CD4-positive, alpha-beta T cell treated with Interleukin-21 for 1 hour (primary cell): ENCODE data around the gene TOP3B.
"Not testable (repeated sequence)": the region's sequence is repeated elsewhere in the genome, so short reads cannot be mapped to it uniquely, and the experiment has no call there.

Experiments used
- DNase-seq: peaks from one replicate; pipeline ENCODE4 v3.0.0-alpha.2; 2020

Gene TOP3B

DNA sequence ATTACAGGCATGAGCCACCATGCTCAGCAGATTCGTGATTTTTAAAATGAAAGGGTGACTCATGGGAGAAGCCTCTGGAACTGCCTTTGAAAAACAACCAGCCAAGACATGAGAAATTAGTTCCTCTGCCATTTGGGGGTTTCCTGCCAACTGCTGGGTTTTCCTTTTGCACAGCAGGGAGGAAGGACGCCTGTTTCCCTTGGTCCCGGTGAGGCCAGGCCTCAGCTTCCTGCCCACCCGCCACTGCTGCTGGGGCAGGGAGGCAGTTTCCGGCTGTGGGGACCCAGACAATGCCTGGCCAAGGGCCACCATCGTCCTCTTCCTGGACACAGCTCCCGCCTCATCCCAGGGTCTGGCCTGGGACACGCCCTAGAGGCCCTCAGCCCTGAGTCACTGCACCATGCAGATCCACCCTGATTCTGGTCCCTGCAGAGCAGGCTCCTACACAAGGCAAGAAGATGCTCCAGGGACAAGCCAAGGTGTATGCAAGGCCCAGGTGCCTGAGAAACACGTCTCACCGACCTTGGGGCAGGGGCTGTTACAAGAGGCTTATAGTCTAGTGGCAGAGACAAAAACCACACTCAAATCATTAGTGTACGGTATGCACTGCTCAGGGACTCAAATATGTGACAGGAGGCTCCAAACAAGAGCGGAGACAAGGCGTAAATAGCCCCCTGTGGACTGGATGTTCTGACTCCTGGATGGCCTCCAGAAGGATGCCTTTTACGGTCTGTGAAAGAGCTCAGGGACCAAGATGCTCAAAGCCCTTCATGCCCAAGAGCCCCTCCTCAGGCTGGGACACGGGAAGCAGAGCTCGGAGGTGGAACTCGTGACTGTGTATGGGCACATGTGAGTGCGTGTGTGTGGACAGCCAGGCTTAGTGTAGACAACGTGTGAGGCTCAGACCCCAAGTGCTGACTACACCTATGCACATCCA is 39.9 kb downstream of the TOP3B start:
- peak; percentile 12 for DNase-seq

DNA sequence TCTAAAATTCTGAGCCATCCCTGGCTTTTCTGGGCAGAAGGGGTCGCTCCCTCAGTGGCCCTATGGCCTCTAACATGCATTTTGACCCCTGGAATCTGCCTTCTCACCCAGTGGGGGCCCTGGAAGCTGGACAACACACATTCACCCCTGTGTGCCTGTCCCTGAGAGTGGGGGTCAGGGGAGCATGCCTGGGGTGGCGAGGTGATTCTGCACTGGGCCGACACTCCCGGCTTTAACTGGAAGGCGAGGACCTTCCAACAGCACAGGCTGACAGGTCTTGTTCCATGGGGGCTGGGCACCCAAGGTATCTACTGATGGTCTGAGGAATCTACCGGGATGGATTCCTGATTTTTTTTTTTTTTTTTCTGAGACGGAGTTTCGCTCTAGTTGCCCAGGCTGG is 40.7 kb downstream of the TOP3B start:
- no peak for DNase-seq

DNA sequence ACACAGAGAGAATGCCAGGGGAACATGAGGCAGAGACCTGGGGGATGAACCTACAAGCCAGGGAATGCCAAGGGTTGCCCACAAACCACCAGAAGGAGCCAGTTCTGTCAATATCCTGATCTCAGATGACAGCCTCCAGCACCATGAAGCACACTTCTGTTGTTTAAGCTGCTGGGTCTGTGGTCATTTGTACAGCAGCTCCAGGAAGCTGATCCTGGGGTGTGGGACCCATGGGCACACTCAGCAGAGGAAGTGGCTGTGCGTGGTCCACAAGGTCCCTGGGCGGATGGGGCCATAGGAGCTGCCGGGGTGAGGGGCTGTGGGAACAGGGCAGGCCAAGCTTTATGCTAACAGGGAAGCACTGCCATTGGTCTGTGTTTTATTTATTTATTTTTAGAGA is 42.1 kb downstream of the TOP3B start:
- no peak for DNase-seq

DNA sequence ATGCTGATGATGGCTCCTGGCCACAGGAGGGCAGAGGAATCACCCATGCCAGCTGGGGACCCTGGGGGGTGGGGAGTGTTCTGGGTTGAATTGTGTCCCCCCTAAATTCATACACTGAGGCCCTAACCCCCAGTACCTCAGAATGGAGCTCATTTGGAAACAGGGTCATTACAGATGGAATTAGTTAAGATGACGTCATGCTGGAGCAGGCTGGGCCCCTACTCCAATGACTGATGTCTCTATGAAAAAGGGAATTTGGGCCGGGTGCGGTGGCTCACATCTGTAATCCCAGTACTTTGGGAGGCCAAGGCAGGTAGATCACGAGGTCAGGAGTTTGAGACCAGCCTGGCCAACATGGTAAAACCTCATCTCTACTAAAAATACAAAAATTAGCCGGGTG is 42.7 kb downstream of the TOP3B start:
- not testable (repeated sequence) for DNase-seq

DNA sequence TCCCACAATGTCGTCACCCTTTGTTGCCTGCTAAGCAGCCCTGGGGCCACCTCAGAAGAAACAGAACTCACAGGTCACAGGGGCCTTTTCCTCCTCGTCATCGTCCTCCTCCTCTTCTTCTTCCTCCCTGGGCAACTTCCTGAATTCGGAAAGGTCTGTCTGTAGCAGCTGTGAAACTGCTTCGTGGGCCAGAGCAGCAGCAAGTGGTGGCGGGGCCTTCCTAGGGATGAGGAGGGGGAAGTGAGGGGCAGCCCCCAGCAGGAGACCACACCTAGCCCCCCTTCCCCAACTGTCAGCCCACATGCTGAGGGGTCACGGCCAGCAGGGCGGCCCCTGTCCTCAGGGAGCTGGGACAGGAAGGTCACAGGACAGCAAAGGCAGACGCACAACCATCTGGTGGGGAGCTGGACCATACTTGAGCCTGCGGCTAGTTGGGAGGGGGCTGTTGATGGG is 43.1 kb downstream of the TOP3B start:
- peak; percentile 21 for DNase-seq

DNA sequence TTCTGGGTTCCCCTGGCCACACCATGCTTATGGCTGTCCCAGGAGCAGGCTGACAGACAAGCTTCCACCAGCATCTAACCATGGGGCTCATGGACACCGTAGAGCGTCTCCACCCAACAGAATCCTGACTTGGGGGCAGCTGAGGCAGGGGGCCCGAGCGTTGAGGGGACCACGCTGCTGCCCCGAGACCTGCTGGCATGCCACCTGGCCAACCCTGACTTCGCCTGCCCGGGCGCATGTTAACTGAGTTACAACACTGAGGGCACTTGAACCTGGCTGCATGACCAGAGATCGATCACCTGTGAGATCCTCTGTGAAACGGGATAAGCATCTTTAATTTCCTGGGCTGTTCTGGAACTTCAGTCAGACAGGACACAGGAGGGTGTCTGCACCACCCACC is 43.7 kb downstream of the TOP3B start:
- DNase-seq: no peak

DNA sequence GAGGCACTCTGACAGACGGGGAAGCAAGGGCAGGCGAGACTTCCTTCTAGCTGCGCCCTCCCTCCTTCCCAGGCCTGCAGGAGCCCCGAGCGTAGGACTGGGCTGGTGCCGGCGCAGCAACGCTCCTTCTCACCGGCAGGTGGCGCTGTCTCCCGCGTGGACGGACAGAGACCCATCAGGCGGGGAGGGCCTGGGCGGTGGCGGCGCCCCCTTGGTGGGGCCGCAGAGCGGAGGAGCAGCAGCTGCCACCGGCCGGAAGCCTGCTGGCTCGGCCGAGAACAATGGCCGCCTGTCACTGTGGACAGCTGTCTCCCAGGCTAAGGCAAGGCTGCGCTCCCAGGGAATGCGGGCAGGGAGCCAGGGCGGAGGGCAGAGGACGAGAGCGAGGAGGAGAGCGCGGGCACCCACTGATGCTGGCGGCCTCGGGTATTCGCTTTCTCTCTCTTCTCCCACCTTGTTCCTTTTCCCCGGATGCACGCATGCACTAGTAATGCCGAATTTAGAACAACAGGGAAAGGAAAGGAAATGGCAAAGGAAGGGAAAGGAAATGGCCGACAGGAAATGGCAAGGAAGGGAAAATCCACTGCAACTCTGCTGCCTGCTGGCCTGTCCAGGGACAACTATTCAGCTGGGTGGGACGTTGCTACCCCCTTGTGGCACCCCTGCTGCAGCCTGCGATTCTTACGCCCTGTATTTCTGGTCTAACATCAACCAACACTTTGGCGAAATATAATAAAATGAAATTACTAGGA is 44.3 kb downstream of the TOP3B start:
- peak; percentile 91 for DNase-seq

DNA sequence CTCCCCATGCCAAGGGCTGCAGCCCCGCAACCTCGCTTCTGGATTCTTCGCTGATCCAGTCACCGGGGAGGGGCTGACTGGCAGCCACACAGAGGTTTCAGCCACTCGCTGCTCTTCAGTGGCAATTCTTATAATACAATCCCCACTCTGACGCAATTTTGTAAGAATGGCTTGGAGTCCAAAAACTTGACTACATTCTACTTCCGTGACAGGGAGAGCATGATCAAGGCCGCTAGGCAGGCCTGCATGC is 44.8 kb downstream of the TOP3B start:
- no peak for DNase-seq

DNA sequence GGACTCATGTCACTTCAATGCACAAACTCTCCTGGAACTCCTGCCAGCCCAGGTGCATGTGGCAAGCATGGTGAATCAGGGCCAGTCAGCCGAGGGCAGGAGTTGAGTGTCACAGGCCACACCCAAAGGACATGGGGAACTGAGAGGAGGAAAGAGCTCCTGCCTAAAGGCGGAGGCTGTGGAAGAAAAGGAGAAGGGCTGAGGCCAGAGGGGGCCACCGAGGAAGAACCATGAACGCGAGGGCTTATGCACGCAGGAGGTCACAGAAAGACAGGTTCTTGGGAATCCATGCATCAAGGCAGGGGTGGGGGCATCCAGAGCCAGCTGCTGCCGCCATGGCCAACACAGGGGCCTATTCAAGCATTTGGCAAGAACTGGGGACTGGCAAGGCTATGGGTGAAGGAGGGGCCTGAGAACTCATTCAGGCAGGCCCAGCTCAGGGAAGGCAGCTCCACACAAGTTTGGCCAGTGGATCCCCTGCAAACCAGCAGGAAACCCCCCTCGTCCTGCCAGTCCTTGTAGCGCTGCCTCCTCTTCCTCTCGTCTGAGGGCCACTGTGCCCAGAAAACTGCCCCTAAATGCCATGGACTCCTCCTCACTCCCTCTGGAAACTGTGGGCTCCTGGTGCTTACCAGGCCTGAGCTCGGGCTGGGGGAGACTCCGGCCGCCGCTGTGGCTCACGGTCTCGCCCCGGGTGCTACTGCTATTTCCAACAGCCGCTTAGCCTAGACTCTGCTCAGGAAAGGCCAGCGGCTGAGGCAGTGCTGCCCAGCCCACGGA is 45.4 kb downstream of the TOP3B start:
- peak; percentile 15 for DNase-seq

DNA sequence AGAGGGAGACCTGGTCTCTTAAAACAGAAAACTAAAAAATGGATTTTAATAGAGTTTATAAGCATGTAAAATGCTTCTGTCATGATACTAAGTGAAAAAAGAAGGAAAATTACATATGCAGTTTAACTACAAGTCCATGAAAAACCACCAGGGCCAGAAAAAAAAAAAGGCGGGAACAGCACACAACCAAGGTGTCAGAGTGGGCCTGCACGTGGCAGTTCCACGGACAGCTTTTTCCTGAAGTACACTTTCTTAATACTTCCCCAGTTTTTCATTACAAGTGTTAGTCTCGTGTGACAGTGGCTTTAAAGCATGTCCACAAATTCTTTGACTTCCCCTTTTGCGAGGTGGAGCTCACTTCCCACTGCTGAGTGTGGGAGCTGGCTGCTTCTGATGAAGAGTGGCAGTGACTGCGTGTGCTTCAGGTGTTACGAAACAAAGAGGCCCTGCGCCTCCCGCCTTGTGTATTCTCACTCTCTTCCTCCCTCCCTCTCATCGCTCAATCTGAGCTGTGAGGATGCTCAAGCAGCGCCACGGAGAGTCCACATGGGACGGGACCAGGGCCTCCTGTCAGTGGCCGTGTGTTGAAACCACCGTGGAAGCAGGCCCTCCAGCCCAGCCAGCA is 46.3 kb downstream of the TOP3B start:
- peak; percentile 35 for DNase-seq

DNA sequence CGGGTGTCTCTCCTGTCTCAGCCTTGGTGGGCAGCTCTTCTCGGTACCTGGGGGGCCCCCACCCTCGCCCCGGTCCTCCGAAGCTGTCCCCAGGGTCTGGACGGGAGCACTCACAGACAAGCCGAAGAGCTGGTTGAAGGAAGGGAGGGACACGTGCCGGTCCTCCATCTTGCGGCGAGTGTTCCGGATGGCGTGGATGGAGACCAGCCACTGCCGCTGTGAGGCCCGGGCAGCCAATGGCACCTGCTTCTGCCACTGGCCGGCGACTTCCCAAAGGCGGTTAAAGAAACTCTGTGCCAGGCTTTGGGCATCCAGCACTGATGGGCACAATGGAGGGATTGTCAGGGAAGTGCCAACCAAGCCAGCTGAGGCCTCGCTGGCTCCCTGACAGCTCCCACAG is 48.7 kb downstream of the TOP3B start:
- DNase-seq: no peak

DNA sequence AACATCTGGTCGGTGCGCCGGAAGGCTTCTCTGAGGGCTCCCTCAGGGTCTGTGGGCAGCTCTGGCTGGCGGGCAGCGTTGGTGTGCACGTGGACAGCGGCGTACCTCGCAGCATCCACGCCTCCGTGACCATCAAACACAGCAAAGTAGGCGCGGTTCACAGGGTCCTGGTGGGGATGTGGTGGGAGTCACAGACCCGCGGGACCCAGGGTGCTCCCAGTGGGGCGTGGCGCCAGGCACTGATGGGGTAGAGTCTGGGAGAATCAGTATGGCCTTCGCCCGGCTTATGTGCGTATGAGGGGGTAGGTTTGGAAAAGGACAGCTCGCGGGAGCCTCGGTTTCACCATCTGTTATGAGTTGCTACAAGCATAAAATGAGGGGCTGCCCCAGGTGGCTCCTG is 49.2 kb downstream of the TOP3B start:
- no peak for DNase-seq

DNA sequence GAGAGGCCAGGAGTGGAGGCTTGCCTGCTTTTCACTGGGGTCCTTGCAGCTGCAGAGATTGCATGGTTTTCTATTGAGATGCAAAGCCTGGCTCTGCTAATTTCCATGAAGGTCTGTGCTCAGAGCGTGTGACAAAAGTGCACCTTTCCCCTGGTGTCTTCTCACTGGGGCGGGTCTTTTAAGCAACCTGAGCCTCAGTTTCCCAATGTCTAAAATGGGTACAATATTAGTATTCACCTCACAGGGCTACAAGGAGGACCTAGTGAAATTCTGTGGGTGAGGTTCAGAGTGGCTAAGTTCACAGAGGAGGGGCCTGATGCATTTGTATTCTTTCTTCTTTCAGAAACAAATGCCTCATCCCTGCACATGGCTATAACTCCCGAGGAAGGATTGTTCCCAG is 50.2 kb downstream of the TOP3B start:
- no peak for DNase-seq

DNA sequence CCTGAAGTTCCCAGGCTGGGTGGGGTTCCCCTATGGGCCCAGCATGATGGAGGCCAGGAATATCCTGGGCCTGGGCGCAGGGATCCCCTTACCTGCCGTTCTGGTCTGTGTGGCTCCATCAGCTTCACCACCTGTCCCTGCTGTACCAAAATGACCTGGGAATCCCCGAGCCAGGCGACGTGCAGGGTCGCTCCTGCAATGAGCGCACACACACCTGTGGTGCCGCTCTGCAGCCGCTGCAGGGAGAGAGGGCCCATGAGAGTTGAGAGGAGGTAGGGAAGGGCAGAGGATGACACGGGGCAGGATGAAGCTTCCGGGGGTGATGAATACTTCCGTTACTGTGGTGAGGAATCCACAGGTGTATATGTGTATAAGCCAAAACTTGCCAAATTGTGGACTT is 51.5 kb downstream of the TOP3B start:
- DNase-seq: no peak

DNA sequence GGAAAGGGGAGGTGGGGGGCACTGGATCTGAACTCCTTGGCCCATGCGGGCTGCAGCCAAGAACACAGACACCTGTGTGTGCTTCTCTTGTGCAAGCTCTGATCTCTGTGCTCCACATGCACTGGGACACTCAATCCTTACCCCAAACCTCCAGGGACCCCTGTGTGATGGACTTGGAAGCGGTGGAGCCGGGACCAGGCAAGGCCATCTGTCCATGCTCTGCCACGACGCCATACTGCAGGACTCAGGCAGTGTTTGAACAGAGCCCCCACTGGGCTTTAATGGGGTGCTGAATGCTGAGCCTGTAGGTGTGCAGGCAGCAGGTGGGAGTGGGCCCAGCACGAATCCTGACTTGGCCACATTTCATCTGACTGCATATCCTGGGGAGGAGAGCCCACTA is 53.3 kb downstream of the TOP3B start:
- DNase-seq: no peak

DNA sequence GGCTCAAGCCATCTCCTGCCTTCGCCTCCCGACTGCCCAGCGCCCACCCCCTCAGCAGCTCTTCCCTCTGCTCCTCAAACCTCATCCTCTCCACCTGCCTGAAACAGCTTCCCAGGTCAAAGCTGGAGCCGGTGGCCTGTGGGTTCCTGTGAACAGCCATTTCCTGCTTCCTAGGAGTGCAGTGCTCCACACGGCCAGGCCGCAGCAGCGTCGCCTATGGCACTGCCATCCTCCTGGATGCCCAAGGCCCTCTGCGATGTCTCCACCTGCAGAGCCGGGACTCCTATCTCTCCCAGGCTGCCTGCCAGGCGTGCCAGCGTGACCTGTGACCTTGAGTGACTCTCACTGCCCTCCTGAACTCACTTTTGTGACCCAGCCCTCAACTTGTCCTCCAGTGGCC is 54.5 kb downstream of the TOP3B start:
- no peak for DNase-seq

DNA sequence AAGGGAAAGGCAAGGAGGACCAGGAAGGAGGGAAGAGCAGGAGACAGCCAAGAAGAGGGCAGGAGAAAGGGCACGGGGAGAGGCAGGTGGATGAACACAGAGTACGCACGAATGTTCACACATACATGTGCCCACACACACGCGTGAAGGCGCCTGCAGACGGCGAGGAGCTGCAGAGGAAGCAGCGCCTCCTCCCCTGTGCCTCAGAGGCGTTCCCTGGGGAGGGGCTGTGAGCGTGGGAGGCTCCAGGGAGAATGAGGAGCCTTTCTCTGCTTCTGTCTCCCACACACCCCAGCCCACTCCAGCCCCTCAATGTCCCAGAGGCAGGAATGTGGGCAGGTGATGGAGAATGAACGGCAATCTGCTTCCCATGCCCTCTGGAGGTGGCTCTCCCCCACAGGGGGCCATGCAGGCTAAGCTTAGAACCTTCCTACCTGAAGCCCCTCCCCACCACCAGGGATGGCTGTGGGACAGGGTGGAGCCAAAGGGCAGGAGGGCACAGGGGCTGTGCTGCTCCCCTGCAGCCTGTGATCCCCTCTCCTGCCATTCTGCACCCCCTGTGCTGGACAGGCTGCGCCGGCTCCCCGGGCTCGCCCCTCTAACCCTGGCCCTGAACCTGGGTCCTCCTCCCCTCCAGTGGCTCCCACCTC is 55.3 kb downstream of the TOP3B start:
- no peak for DNase-seq

DNA sequence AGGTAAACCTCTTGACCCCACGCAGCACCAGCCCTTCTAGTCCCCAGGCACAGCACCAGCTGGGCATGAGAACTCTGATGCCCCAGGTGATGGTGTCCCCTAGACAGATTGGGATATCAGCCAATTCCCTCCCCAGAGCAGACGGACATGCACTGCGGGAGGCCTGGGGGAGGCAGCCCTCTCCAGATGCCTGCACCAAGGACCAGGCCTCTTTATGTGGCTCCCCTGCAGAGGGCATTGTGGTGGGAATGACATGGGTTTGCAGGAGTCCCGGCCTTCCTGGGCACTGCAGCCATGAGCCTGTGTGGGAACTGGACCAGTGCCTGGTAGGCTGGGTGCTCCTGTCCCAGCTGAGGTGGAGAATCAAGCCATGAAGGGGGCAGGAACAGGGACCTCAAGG is 55.9 kb downstream of the TOP3B start:
- no peak for DNase-seq

DNA sequence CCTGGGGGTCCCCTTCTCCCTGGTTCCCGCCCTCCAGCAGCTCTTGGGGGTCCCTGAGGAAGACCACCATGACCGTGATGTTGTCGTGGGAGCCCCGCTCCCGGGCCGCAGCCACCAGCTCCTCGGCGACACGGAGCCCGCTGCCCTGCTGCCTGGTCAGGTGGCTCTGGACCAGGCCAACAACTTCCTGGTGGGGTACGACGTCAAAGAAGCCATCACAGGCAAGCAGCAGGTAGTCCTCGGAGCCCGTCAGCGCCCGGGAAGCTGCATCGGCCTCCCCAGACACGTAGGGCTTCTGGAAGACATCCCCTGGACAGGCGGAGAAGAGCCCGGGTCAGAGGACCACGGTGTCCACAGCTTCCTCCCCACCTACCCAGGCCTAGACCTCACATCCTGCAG is 59.4 kb downstream of the TOP3B start:
- DNase-seq: no peak

DNA sequence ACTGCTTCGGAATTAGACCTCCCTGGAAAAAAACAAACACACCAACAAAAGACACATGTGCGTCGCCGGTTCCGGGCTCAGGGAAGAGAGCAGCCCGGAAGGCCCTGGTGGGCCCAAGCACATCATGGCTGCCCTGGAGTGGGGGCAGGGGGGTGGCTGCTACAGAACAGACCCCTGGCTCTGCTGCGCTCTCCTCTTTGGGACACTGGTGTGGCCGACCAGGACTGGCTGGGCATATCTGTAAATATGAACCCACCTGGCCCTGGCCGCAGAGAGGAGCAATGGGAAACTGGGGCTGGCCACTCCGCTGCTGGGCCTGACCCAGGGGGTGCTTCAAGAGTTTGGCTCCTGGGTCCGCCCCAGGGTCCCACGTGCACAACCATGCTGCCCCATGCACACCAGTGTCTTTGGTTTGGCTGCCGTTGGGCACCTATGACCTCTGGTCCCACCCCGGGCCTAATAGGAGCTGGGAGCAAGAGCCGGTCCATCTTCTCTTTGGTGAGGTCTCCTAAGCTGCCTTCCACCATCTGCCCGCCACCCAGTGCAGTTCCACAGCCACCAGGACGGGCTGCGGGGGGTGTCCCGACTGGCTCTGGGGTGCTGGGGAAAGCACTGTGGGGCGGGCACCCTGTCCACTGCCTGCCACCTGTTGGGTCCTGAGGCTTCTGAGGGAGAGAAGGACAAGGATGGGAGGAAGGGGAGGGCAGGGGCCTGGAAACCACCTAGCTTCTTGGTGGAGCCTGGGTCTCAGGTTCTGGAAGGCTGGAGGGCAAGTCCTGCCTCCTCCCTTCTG is 60.0 kb downstream of the TOP3B start:
- DNase-seq: no peak

DNA sequence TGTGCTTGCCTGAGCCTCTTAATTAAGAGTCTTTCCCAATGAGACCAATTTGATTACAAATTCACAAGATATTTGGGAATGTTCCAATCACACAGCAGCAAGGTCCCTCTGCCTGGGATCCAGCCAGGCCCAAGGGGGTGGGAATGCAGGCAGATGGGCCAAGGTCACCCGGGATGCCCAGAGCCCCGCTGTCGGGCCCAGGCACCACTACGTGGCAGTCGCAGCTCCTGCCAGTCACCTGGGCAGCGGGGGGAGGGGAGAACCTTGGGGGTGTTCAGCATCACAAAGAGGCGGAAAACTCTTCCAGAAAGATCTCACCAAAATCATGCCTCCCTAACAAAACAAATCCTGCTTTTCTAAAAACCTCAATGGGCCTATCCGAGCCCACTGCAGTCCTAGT is 60.9 kb downstream of the TOP3B start:
- DNase-seq: no peak

DNA sequence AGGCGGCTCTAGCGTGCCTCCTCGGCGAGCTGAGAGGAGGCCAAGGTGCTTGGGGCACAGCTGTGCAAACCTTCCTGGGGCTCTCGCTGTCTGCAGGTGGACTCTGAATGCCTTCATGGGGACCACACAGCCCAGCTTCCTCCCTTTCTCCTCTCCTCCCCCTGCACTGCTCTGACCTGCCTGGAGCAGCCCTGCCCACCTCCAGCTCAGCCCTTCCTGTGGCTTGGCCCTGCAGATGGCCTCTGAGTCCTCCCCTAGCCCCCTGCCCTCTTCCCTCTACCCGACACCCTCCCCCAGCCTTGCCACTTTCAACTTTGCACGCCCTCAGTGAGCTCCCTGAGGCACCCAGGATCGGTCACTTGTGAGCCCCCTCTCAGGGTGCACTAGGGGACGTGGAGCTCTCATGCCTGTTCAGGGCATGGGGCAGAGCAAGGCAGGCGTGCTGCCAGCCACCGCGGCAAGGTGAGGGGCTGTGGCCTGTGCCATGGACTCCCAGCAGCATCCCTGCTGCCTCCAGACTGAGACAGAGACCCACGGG is 61.3 kb downstream of the TOP3B start:
- no peak for DNase-seq
